Measurements from ENCODE around the gene MLLT1. TPM values are rescaled to one million over a fixed set of nuclear protein-coding genes. Genes with fewer than 3 reads are reported as not detected.

MLLT1 gene
- total and polyA plus RNA-seq, 9 donors: 11.1 to 116 (median 78.4) TPM

DNA sequence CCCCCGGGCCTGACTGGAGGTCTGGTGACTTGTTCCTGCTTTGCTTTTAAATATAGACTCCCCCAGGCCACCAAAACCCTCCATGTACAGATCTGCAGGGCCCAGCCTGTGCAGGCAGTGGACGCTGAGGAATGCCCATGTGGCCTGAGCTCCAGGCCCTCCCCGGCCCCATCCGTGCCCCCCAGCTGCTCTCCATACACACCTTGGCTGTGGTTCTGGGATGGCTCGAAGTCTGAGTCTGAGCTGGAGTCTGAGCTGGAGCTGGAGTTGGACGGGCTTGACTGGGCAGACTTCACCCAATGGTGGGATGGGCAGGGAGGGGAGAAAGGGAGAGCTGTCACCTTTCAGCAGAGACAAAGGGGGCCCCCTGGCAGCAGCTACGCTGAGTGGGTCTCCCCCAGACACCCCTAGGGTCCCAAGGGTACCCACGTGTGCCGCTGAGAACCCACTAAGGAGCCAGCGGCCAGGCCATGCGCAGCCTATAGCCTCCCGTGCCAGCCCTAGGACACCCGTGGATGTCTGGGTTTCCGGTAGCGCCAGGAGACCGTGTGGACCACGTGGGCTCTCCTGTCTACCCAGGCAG is 61.9 kb downstream of the MLLT1 start:
- H3K4me3 ChIP-seq: no peak overlapping the region
- TF ChIP-seq, protein P1, sequence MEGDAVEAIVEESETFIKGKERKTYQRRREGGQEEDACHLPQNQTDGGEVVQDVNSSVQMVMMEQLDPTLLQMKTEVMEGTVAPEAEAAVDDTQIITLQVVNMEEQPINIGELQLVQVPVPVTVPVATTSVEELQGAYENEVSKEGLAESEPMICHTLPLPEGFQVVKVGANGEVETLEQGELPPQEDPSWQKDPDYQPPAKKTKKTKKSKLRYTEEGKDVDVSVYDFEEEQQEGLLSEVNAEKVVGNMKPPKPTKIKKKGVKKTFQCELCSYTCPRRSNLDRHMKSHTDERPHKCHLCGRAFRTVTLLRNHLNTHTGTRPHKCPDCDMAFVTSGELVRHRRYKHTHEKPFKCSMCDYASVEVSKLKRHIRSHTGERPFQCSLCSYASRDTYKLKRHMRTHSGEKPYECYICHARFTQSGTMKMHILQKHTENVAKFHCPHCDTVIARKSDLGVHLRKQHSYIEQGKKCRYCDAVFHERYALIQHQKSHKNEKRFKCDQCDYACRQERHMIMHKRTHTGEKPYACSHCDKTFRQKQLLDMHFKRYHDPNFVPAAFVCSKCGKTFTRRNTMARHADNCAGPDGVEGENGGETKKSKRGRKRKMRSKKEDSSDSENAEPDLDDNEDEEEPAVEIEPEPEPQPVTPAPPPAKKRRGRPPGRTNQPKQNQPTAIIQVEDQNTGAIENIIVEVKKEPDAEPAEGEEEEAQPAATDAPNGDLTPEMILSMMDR (IDR thresholded peaks at IDR 0.05): no peak
- no peak for TF ChIP-seq POLR2A (IDR thresholded peaks at IDR 0.05)
- no peak for TF ChIP-seq EP300 (IDR thresholded peaks at IDR 0.05)
- H3K27ac ChIP-seq: peak overlapping the region in 1 of 2 donors; percentile 74
- WGBS, 3 donors: 51 to 65% (median 52%) methylated on average over 15 to 17 of the region's 17 CpGs
- peaks cover 53% of the 10 kb centered on the region for H3K4me1 ChIP-seq (ENCODE audit: insufficient read depth)
- H3K36me3 ChIP-seq: no peaks in the 10 kb centered on the region
- DNase-seq: peak in 2 of 5 donors; percentile 40 to 46
- H3K9me3 ChIP-seq: no peaks in the 10 kb centered on the region
- intact Hi-C loops (cut with DNase I): loop anchor here in 3 of 4 donors (5.0 to 10.0 kb wide), 3 partner anchors 54 to 527 kb away; partner anchors contain the start of gene CLPP (in 1 of the 3)
- H3K27me3 ChIP-seq: no peaks in the 10 kb centered on the region

DNA sequence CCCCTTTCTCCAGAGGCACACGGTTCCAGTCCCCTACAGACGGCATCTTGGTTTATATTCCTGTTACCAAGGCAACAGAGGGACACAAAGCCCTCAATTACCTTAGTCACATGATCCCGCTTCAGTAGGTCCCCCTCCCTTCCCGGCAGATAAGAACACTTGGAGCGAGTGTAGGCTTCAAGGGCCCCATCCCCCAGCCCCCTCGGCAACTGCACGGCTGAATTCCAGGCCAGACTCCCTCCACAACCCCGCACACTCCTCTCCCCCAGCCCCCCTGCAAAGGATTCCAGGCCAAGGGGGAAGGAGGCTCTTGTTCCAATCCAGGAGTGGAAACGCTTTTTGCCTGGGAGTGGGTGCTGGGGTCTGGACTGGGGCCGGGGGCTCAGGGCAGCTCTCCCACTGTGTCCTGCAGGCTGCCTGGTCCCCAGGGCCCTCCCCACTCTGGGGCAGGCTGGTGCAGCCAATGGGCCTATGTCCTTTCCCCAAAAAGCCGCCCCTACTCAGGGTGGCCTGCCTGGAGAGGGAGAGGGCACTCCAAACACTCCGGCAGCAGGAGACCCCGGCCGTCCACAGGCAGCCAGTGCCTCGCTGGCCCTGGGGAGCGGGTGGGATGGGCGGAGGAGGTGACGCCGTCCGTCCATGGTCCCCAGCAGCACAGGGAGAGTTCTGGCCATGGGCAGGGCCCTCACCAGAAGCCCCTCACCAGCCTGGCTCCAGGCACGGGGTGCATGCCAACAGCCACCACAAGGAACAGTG is 62.6 kb downstream of the MLLT1 start:
- WGBS, 3 donors: 20 to 24% (median 21%) methylated on average over 15 to 21 of the region's 21 CpGs
- no peaks in the 10 kb centered on the region for H3K27me3 ChIP-seq
- H3K27ac ChIP-seq: peak overlapping the region in 1 of 2 donors; percentile 74
- H3K4me3 ChIP-seq: no peak overlapping the region
- H3K36me3 ChIP-seq: no peaks in the 10 kb centered on the region
- peak; percentile 78 to 88 (median 83) for DNase-seq
- peaks cover 49% of the 10 kb centered on the region for H3K4me1 ChIP-seq (ENCODE audit: insufficient read depth)
- no peak for TF ChIP-seq POLR2A (IDR thresholded peaks at IDR 0.05)
- TF ChIP-seq, protein P1 (IDR thresholded peaks at IDR 0.05): no peak
- TF ChIP-seq EP300 (IDR thresholded peaks at IDR 0.05): no peak
- intact Hi-C loops (cut with DNase I): loop anchor here in 3 of 4 donors (5.0 to 10.0 kb wide), 3 partner anchors 55 to 528 kb away; partner anchors contain the start of gene CLPP (in 1 of the 3)
- H3K9me3 ChIP-seq: no peaks in the 10 kb centered on the region

GRCh38 chr19:6216236-6216995 is 63.4 kb downstream of the MLLT1 start:
- Histone ChIP-seq H3K27ac (peak overlapping the region in 1 of 2 donors; percentile 74), H3K36me3 (no peaks in the 10 kb centered on the region), H3K4me1 (ENCODE audit: insufficient read depth) (peaks cover 43% of the 10 kb centered on the region), H3K27me3 (no peaks in the 10 kb centered on the region), H3K9me3 (no peaks in the 10 kb centered on the region), H3K4me3 (no peak overlapping the region)
- TF ChIP-seq POLR2A (IDR thresholded peaks at IDR 0.05) (no peak), EP300 (IDR thresholded peaks at IDR 0.05) (no peak)
- TF ChIP-seq, protein P1 (IDR thresholded peaks at IDR 0.05): no peak
- DNase-seq: peak in 2 of 5 donors; percentile 49
- intact Hi-C loops (cut with DNase I): loop anchor here in 3 of 4 donors (5.0 to 10.0 kb wide), 3 partner anchors 56 to 528 kb away; partner anchors contain the start of gene CLPP (in 1 of the 3)
- WGBS, 3 donors: 56 to 72% (median 67%) methylated on average over 34 to 36 of the region's 36 CpGs

GRCh38 chr19:6215701-6216235 is 64.0 kb downstream of the MLLT1 start:
- intact Hi-C loops (cut with DNase I): loop anchor here in 3 of 4 donors (5.0 to 10.0 kb wide), 3 partner anchors 57 to 529 kb away; partner anchors contain the start of gene CLPP (in 1 of the 3)
- no peaks in the 10 kb centered on the region for H3K9me3 ChIP-seq
- H3K4me1 ChIP-seq (ENCODE audit: insufficient read depth): peaks cover 38% of the 10 kb centered on the region
- no peak overlapping the region for H3K4me3 ChIP-seq
- H3K27ac ChIP-seq: no peak overlapping the region
- TF ChIP-seq, protein P1 (IDR thresholded peaks at IDR 0.05): no peak
- TF ChIP-seq POLR2A (IDR thresholded peaks at IDR 0.05) (no peak), EP300 (IDR thresholded peaks at IDR 0.05) (no peak)
- no peaks in the 10 kb centered on the region for H3K36me3 ChIP-seq
- WGBS, 3 donors: 67 to 72% (median 68%) methylated on average over 15 of the region's 15 CpGs
- peak in 3 of 5 donors; percentile 52 to 53 (median 53) for DNase-seq
- no peaks in the 10 kb centered on the region for H3K27me3 ChIP-seq

Measured in ovary (tissue), 9 donors.